B cell (primary cell): ENCODE results near the gene ZMIZ1.

ENCODE experiments used
- EZH2 ChIP-seq: IDR thresholded peaks from 2 replicates; pipeline ENCODE4 v1.6.1; 2012; ENCODE audit warnings: borderline replicate concordance, low read depth, mild to moderate bottlenecking, moderate library complexity, low read length; ENCODE audit not compliant: insufficient read depth, poor library complexity, severe bottlenecking
- TF ChIP-seq, protein P1 (sequence below): fragments of 200-600 bp; IDR thresholded peaks from one replicate; pipeline ENCODE4 v1.8.0; 2022; ENCODE audit warnings: antibody characterized with exemption, mild to moderate bottlenecking

- TF ChIP-seq EZH2: no peak
- TF ChIP-seq, protein P1, sequence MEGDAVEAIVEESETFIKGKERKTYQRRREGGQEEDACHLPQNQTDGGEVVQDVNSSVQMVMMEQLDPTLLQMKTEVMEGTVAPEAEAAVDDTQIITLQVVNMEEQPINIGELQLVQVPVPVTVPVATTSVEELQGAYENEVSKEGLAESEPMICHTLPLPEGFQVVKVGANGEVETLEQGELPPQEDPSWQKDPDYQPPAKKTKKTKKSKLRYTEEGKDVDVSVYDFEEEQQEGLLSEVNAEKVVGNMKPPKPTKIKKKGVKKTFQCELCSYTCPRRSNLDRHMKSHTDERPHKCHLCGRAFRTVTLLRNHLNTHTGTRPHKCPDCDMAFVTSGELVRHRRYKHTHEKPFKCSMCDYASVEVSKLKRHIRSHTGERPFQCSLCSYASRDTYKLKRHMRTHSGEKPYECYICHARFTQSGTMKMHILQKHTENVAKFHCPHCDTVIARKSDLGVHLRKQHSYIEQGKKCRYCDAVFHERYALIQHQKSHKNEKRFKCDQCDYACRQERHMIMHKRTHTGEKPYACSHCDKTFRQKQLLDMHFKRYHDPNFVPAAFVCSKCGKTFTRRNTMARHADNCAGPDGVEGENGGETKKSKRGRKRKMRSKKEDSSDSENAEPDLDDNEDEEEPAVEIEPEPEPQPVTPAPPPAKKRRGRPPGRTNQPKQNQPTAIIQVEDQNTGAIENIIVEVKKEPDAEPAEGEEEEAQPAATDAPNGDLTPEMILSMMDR: no peak
Observed at GRCh38 chr10:79025199-79025832, 43.5 kb upstream of the ZMIZ1 start.
